IMR-90 (cell line): ENCODE results near the gene MATK. TPM values are rescaled to one million over a fixed set of nuclear protein-coding genes. Genes with fewer than 3 reads are reported as not detected.

ENCODE experiments used
- ATAC-seq: fragments of 200-7000 bp; cut with Tn5 transposase; 2 replicates; pipeline ENCODE4 v1.9.1; 2020; ENCODE audit warnings: low read depth, mild to moderate bottlenecking, moderate library complexity
- BruUV-seq: library from RNA; stranded (reverse); fragments of 400-500 nt; replicated peaks from 2 replicates; lab custom pipeline; 2021; lab: Mats Ljungman, UMichigan
- CTCF ChIA-PET: fragments of 300-600 bp; formaldehyde crosslinking; extraction: SDS; loops from one replicate; lab custom pipeline; 2021; ENCODE audit warnings: antibody characterized with exemption; lab: Yijun Ruan, JAX
- POLR2A ChIA-PET: fragments of 300-600 bp; sonication (Branson Sonifier 250); formaldehyde crosslinking; loops from one replicate; lab custom pipeline; 2022; ENCODE audit warnings: antibody characterized with exemption; ENCODE audit not compliant: unreplicated experiment; lab: Charles Lee
- DNase-seq: peaks from one replicate; pipeline ENCODE4 v3.0.0; 2013
- H2AFZ ChIP-seq: replicated peaks from 2 replicates; pipeline ENCODE3; 2013; ENCODE audit warnings: low read length, mild to moderate bottlenecking; ENCODE audit not compliant: poor library complexity
- H2AK5ac ChIP-seq: 2 replicates; pipeline ENCODE4 v1.6.1; 2013; ENCODE audit warnings: low read depth, low read length, inconsistent platforms
- H2AK9ac ChIP-seq: replicated peaks from 2 replicates; pipeline ENCODE3; 2013; ENCODE audit warnings: mild to moderate bottlenecking, low read depth, low read length, moderate library complexity; ENCODE audit not compliant: poor library complexity
- H2BK120ac ChIP-seq: 2 replicates; pipeline ENCODE4 v1.6.1; 2013; ENCODE audit warnings: low read depth, low read length, inconsistent platforms
- H2BK15ac ChIP-seq: 3 replicates; pipeline ENCODE4 v1.6.1; 2013; ENCODE audit warnings: low read depth, low read length, inconsistent platforms
- H2BK20ac ChIP-seq: 2 replicates; pipeline ENCODE4 v1.6.1; 2013; ENCODE audit warnings: low read depth, mild to moderate bottlenecking, inconsistent platforms, low read length, moderate library complexity
- H2BK5ac ChIP-seq: 2 replicates; pipeline ENCODE4 v1.6.1; 2013; ENCODE audit warnings: mild to moderate bottlenecking, low read depth, low read length, inconsistent platforms; ENCODE audit not compliant: poor library complexity, severe bottlenecking
- H3K14ac ChIP-seq: replicated peaks from 2 replicates; pipeline ENCODE4 v1.6.1; 2013; ENCODE audit warnings: low read depth, low read length, inconsistent platforms
- H3K18ac ChIP-seq: 2 replicates; pipeline ENCODE4 v1.6.1; 2013; ENCODE audit warnings: low read depth, low read length, control low read depth
- H3K23ac ChIP-seq: 2 replicates; pipeline ENCODE4 v1.6.1; 2013; ENCODE audit warnings: low read depth, low read length, inconsistent platforms
- H3K27ac ChIP-seq: 2 replicates; pipeline ENCODE4 v1.5.1; 2013; ENCODE audit warnings: mild to moderate bottlenecking, control low read depth, low read length; ENCODE audit not compliant: insufficient read depth
- H3K27me3 ChIP-seq: 2 replicates; pipeline ENCODE4 v1.6.1; 2013; ENCODE audit warnings: low read length; ENCODE audit not compliant: control insufficient read depth, insufficient read depth
- H3K36me3 ChIP-seq: 2 replicates; pipeline ENCODE4 v1.6.1; 2013; ENCODE audit warnings: low read length, mixed read lengths; ENCODE audit not compliant: control insufficient read depth, insufficient read depth
- H3K4ac ChIP-seq: 2 replicates; pipeline ENCODE4 v1.6.1; 2013; ENCODE audit warnings: low read depth, low read length, inconsistent platforms
- H3K4me1 ChIP-seq: 2 replicates; pipeline ENCODE4 v1.6.1; 2013; ENCODE audit warnings: low read length, mixed read lengths; ENCODE audit not compliant: control insufficient read depth, insufficient read depth
- H3K4me2 ChIP-seq: 2 replicates; pipeline ENCODE4 v1.6.1; 2013; ENCODE audit warnings: low read depth, mild to moderate bottlenecking, control low read depth, low read length, moderate library complexity
- H3K4me3 ChIP-seq: 2 replicates; pipeline ENCODE4 v1.5.1; 2013; ENCODE audit warnings: low read depth, mild to moderate bottlenecking, control low read depth, low read length, moderate library complexity; ENCODE audit not compliant: insufficient read depth
- H3K56ac ChIP-seq: 2 replicates; pipeline ENCODE4 v1.6.1; 2013; ENCODE audit warnings: low read length, inconsistent platforms; ENCODE audit not compliant: insufficient read depth; ENCODE audit errors: extremely low read depth
- H3K79me1 ChIP-seq, 2 experiments: 2 replicates each; pipeline ENCODE4 v1.6.1; 2013; ENCODE audit warnings: low read length in 2 of 2, inconsistent platforms in 1 of 2, low read depth in 1 of 2
- H3K9ac ChIP-seq: 2 replicates; pipeline ENCODE4 v1.6.1; 2013; ENCODE audit warnings: low read depth, low read length, control low read depth
- H3K9me1 ChIP-seq: 2 replicates; pipeline ENCODE4 v1.6.1; 2013; ENCODE audit warnings: low read length, inconsistent platforms; ENCODE audit not compliant: insufficient read depth
- H3K9me3 ChIP-seq: 2 replicates; pipeline ENCODE4 v1.6.1; 2013; ENCODE audit warnings: low read length; ENCODE audit not compliant: control insufficient read depth, insufficient read depth
- H4K20me1 ChIP-seq: 2 replicates; pipeline ENCODE4 v1.6.1; 2013; ENCODE audit warnings: low read length, inconsistent platforms; ENCODE audit not compliant: insufficient read depth
- H4K5ac ChIP-seq: 2 replicates; pipeline ENCODE4 v1.6.1; 2013; ENCODE audit warnings: mild to moderate bottlenecking, low read depth, low read length, control low read depth
- H4K8ac ChIP-seq, 2 experiments: 2 replicates each; pipeline ENCODE4 v1.6.1; 2013; ENCODE audit warnings: low read depth in 2 of 2, low read length in 2 of 2, control low read depth in 1 of 2, inconsistent platforms in 1 of 2
- H4K91ac ChIP-seq: 2 replicates; pipeline ENCODE4 v1.6.1; 2013; ENCODE audit warnings: low read depth, low read length, inconsistent platforms; ENCODE audit not compliant: insufficient read depth
- BHLHE40 ChIP-seq: fragments of 150-350 bp; IDR thresholded peaks from 2 replicates; pipeline ENCODE4 v1.6.1; 2016; ENCODE audit warnings: mild to moderate bottlenecking, low read depth, low read length
- ELK1 ChIP-seq: fragments of 150-350 bp; IDR thresholded peaks from 2 replicates; pipeline ENCODE4 v1.6.1; 2016; ENCODE audit warnings: low read depth, mild to moderate bottlenecking, low read length, moderate library complexity, borderline replicate concordance
- MAFK ChIP-seq: IDR thresholded peaks from 2 replicates; pipeline ENCODE4 v1.6.1; 2012; ENCODE audit warnings: low read depth, low read length, improper control_type of control experiment
- MAZ ChIP-seq: IDR thresholded peaks from 2 replicates; pipeline ENCODE4 v1.6.1; 2012; ENCODE audit warnings: low read depth, mild to moderate bottlenecking, low read length, improper control_type of control experiment, moderate library complexity, borderline replicate concordance
- MXI1 ChIP-seq: IDR thresholded peaks from 2 replicates; pipeline ENCODE4 v1.6.1; 2012; ENCODE audit warnings: low read depth, mild to moderate bottlenecking, low read length, moderate library complexity, borderline replicate concordance
- NFE2L2 ChIP-seq: fragments of 150-350 bp; IDR thresholded peaks from 2 replicates; pipeline ENCODE4 v1.6.1; 2016; ENCODE audit warnings: low read depth, mild to moderate bottlenecking, low read length
- POLR2A ChIP-seq: IDR thresholded peaks from 2 replicates; pipeline ENCODE4 v1.6.1; 2012; ENCODE audit warnings: mild to moderate bottlenecking, low read depth, low read length
- RCOR1 ChIP-seq: IDR thresholded peaks from 2 replicates; pipeline ENCODE4 v1.6.1; 2012; ENCODE audit warnings: mild to moderate bottlenecking, low read length, improper control_type of control experiment; ENCODE audit not compliant: insufficient replicate concordance
- SMC3 ChIP-seq: fragments of 150-350 bp; IDR thresholded peaks from 2 replicates; pipeline ENCODE4 v1.6.1; 2016; ENCODE audit warnings: low read depth, mild to moderate bottlenecking, antibody characterized with exemption, low read length, moderate library complexity
- USF2 ChIP-seq: fragments of 150-350 bp; IDR thresholded peaks from 2 replicates; pipeline ENCODE4 v1.6.1; 2017; ENCODE audit warnings: mild to moderate bottlenecking, antibody characterized with exemption, low read length, low read depth
- WGBS, 2 experiments: methylation state at CpG; one replicate each; pipeline versions ENCODE4 v1.1.5 to v1.1.7; 2013; ENCODE audit warnings: missing lambda C conversion rate in 2 of 2; ENCODE audit not compliant: insufficient read length in 1 of 2; ENCODE audit errors: extremely low coverage in 2 of 2; 5-methylcytosine and 5-hydroxymethylcytosine counted together
- dilution Hi-C: fragments of 300-500 bp; cut with HindIII; formaldehyde crosslinking; loops from one replicate; pipeline ENCODE4 v1.14.3; 2018; ENCODE audit warnings: low sequenced_read_pairs; ENCODE audit not compliant: unreplicated experiment
- in situ Hi-C: fragments of 300-500 bp; cut with MboI; formaldehyde crosslinking; loops from 3 replicates; pipeline ENCODE4 v1.14.3; 2019; ENCODE audit warnings: low sequenced_read_pairs, inconsistent platforms, mixed read lengths
- intact Hi-C: fragments of 100-400 bp; cut with micrococcal nuclease; formaldehyde crosslinking; loops from 2 replicates; pipeline ENCODE4 v1.10.0; 2022
- polyA plus RNA-seq, 3 experiments: library from polyadenylated mRNA; depleted of rRNA; stranded (reverse); fragments of >200 nt; gene quantifications; 2 replicates each; pipeline ENCODE4 v1.2.3, GENCODE V29; 2012; ENCODE audit warnings: low replicate concordance in 1 of 3
- total RNA-seq: library from RNA; depleted of rRNA; stranded (reverse); fragments of >200 nt; gene quantifications from 2 replicates; pipeline ENCODE4 v1.2.3, GENCODE V29; 2012

Gene MATK
- total and polyA plus RNA-seq, 2 of the 4 experiments (the other 2 are of a cell fraction): not detected

- Histone ChIP-seq H2BK120ac (no peak overlapping the region), H2AK5ac (no peak overlapping the region), H3K18ac (no peak overlapping the region), H3K14ac (no peak overlapping the region), H2AFZ (no peak overlapping the region), H3K4ac (no peak overlapping the region), H3K4me1 (no peaks in the 10 kb centered on the region), H3K9me3 (0 out of 2 replicates have a peak, but pooled peaks cover 1% of the 10 kb centered on the region), H3K27me3 (peaks cover 31% of the 10 kb centered on the region), H2AK9ac (no peak overlapping the region), H3K23ac (no peak overlapping the region), H4K91ac (no peak overlapping the region), H3K79me1 (no peaks in the 10 kb centered on the region), H3K9ac (no peak overlapping the region), H4K20me1 (no peaks in the 10 kb centered on the region), H3K36me3 (no peaks in the 10 kb centered on the region), H3K9me1 (peaks cover 5% of the 10 kb centered on the region), H3K4me3 (no peak overlapping the region), H3K27ac (no peak overlapping the region), H3K56ac (no peak overlapping the region), H2BK20ac (no peak overlapping the region), H2BK5ac (no peak overlapping the region), H4K8ac (no peak overlapping the region), H3K4me2 (no peak overlapping the region), H4K5ac (no peak overlapping the region), H2BK15ac (no peak overlapping the region)
- intact Hi-C loops (no loop called here), in situ Hi-C loops (no loop called here), dilution Hi-C loops (no loop called here)
- CTCF ChIA-PET: no interaction called here
- ATAC-seq (no peak), DNase-seq (no peak)
- no TSS peak for BruUV-seq
- POLR2A ChIA-PET: no interaction called here
- WGBS, 2 experiments: 20% methylated on average over 1 of the region's 13 CpGs; no CpG with 5 or more reads in 1 of the 2 experiments
- TF ChIP-seq SMC3 (no peak), RCOR1 (no peak), USF2 (no peak), MXI1 (no peak), MAFK (no peak), BHLHE40 (no peak), NFE2L2 (no peak), MAZ (no peak), POLR2A (no peak), ELK1 (no peak)
Observed at GRCh38 chr19:3804429-3804828, 18.2 kb upstream of the MATK start.
